ENCODE results near the gene TRIM62.
"Not testable (repeated sequence)": the region's sequence is repeated elsewhere in the genome, so short reads cannot be mapped to it uniquely, and the experiment has no call there.

Gene TRIM62

DNA sequence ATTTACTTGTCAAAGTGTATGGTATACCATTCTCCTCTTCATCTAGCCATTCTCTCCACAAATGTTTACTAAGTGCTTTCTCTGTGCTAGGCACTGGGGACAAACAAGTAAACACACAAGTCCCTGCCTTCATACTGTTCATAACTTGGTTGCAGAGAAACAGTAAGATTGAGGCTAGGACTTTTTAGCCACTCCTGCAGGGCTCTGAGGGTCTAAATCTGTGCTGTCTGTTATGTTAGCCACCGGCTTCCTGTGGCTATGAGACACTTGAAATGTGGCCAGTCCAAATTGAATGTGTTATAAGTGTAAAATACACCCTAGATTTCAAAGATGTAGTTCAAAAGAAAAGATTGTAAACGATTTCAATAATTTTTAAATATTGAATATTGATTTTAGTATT is 50.7 kb downstream of the TRIM62 start:
- DNase-seq, result no peak

DNA sequence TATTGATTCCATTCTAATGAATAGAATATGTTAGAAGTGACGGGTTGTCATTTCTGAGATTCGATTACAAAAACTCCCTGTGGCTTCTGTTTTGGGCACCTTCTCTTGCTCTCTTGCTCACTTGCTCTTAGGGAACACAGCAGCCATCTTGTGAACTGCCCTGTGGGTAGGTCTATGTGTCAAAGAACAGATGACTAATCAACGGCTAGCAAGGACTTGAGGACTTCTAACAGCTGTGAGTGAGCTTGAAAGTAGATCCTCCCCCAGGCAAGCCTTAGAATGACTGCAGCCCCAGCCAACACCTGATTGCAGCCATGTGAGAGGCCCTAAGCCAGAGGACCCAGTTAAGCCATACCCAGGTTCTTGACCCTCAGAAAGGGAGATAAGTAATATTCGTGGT is 51.5 kb downstream of the TRIM62 start:
- DNase-seq, result no peak

GRCh38 chr1:33128781-33129180 is 53.1 kb downstream of the TRIM62 start:
- no peak for DNase-seq

DNA sequence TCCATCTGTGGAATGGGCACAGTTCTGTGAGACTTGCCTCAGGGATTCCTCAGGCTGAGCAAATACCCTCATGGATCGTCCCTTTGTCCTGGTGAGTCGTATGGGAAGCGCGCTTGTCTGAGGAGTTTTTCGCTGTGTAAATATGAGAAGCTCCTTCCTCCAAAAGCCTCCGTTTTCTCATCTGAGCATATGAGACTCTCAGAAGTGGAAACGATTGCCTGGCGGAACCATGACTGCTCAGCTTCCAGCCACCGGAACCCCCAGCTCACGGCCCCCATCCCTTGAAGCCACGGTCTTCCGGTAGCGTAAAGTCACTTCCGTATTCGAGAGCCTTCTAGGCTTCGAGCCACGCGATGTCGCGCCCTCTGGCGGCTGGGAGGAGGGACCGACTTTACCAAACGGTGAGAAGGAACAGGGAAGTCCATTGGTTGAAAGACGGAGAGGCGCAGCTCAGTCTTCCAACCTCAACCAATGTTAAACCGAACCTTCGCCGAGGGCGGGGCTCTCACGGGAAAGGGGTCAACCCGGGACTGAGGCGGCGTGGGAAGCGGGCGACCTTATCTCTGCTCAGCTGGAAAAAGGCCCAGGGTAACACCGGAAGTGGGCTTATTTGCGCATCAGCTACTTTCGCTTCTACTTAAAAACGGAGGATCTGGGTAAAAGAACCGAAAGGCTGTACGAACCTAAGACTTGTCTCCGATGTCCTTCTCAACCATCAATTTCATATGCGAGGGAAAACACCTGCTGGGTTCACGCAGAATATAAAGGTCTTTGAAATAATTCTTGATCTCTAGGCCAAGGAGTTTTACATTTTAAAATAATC is 54.6 kb downstream of the TRIM62 start:
- peak; percentile 96 for DNase-seq

GRCh38 chr1:33126411-33127000 is 55.3 kb downstream of the TRIM62 start:
- DNase-seq, result no peak

- not testable (repeated sequence) for DNase-seq
These were observed 57.2 kb downstream of the TRIM62 start for GRCh38 chr1:33124647-33125046.

- DNase-seq, result no peak
These were observed 58.6 kb downstream of the TRIM62 start for GRCh38 chr1:33123266-33123665.

DNA sequence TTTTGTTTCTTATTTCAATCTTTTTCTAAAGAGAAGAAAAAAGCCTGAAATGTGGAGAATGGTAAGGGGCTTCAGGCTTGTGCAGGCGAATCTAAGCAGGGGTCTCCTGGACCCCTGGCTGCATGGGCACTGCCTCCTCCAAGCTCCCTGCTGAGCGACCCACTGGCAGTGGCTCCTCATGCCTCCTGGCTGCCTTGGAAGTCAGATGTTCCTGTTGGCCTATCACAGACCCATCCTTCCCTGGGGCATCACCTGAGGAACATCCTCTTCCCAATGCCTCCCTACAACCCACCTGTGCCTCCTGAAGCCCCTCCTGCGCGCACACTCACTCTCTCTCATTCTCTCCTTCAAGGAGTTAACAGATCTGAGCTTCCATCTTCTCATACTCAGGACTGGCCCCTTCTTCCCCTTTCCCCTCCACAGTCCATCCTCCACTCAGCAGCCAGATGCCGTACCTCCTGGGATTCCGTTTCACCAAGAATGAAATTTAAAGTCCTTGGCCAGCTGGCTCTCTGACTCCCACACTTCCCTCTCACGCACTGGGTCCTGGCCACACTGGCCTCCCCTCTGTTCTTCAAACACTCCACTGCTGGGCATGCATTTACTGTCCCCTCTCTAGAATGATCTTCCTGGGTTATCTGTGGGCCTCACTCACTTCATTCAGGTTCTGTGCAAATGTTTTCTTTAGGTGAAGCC is 59.2 kb downstream of the TRIM62 start:
- no peak for DNase-seq

DNA sequence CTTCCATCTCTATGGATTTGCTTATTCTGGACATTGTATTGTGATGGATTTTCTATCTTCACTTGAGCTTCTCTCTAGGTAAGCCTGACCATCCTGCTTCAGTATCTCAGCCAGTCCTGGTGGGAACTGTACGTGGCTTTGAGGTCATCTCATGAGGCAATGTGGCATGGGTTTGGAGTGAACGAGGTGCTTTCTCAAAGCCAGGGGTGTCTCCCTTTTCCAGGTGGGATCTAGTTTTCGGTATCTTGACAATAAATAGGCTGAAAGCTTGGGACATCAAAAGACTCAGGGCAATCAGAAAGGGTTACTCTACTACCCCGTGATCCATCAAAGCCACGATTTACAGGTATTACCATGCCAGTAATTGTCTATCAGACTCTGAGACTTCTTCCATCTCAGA is 60.1 kb downstream of the TRIM62 start:
- no peak for DNase-seq

GRCh38 chr1:33120436-33121231 is 61.2 kb downstream of the TRIM62 start:
- no peak for DNase-seq

- DNase-seq, result no peak
These were observed 62.2 kb downstream of the TRIM62 start for GRCh38 chr1:33119532-33120217.

DNA sequence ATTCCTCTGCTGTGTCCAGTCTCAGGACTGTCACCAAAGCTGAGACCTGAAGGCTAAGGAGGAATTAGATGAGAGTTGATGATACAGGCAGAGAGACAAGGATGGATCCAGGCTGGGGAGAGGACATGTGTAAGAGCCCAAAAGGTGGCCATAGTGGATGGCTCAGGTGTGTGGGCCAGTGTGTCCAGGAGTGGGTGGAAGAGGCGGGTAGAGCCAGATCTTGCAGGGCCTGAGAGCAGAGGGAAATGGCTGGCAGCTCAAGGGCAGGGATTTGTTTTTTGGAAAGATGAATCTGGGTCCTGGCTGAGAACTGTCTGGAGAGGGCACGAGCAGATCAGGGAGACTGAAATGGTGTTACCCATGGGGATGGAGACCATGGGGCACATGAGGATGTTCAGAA is 62.8 kb downstream of the TRIM62 start:
- DNase-seq, result no peak

GRCh38 chr1:33118274-33118673 is 63.6 kb downstream of the TRIM62 start:
- no peak for DNase-seq

DNA sequence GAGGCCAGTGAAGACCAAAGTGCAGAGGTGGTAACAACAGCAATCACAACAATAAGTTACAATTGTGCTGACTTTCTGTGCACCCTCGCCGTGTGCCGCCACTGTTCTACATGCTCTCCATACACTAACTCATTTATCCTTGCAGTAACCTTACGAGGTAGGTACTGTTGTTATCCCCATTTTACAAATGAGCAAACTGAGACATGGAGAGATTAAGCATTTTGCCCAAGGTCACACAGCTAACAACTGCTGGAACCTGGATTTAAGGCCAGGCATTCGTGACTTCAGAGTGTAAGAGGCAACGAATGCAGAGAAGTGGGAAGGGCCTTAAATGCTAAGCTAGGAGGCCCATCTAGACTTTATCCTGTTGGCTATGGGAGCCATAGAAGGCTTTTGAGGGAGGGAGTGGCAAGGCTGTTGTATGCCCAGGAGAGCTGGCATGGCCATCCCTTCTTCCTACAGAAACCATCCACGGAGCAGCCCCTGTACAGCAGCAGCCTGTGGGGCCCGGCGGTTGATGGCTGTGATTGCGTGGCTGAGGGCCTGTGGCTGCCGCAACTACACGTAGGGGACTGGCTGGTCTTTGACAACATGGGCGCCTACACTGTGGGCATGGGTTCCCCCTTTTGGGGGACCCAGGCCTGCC is 64.3 kb downstream of the TRIM62 start:
- no peak for DNase-seq

- no peak for DNase-seq
These were observed 69.9 kb downstream of the TRIM62 start for GRCh38 chr1:33111965-33112364.

- DNase-seq, result no peak
These were observed 71.4 kb downstream of the TRIM62 start for GRCh38 chr1:33110477-33110876.

- not testable (repeated sequence) for DNase-seq
These were observed 81.8 kb downstream of the TRIM62 start for GRCh38 chr1:33100119-33100415.

- DNase-seq, result no peak
These were observed 82.3 kb downstream of the TRIM62 start for GRCh38 chr1:33099290-33100118.

DNA sequence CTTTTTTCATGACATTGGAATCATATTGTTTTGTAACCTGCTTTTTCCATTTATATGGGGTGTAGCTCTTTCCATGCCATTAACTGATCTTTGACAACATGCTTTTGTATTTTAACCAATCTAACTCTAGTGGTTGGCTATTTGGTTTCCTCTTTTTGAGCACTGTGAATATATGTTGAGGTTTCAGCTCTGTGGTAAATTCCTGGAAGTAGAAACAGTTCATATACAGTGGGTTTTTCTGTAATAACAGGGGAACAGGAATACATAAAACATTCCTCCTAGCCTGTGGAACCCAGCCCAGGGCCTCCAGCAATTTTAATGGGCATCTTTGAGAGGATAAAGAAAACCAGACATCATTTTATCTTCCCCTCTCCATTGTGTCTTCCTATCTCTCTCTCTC is 83.5 kb downstream of the TRIM62 start:
- DNase-seq, result no peak

GRCh38 chr1:33097762-33098161 is 84.1 kb downstream of the TRIM62 start:
- no peak for DNase-seq

- no peak for DNase-seq
These were observed 84.7 kb downstream of the TRIM62 start for GRCh38 chr1:33097137-33097611.
